ENCODE data around the gene GTPBP2.
"Not testable (repeated sequence)": the region's sequence is repeated elsewhere in the genome, so short reads cannot be mapped to it uniquely, and the experiment has no call there.

Gene GTPBP2

DNA sequence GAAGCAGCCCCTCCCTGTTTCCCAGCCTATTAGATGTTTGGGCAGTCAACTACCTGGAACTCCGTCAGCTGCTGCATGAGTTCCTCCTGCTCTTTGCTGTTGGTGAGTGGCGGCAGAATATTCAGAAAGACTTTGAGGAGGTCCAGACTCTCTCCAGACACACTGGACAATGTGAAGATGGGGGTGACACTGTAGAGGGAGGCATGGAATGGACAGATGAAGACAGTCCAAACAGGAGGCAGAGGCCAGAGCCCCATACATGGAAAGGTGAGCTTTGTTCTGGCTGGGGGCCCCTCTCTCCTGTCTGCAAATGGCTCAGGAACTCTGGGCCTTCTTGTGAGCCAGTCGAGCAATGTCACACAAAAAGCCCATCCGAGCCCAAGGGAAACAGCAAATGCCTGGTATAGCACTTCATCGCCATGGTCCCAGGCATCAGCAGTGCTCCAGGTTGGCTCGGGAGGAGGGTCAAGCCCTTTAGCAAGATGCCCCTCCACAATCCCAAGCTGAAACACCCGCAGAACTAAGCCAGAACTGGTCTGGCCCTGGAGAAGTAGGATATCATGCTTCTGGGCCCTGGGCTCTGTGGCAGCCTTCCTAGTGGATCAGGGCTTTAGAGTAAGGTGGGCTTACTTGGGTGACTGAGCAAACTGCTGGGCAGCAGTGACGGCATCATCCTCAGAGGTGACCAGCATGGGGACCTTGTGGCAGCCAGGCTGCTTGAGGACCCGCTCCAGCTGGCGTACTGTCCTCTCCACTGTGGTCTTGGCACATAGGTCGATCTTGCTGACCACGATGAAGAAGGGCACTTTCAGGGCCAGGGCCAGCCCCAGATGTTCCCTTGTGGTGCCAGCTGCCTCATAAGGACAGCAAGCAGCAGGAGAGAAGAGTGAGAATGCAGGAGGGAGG, 4.9 kb downstream of the GTPBP2 start:
- DNase-seq (ENCODE audit: low read depth in 2 of 2) = no peak

DNA sequence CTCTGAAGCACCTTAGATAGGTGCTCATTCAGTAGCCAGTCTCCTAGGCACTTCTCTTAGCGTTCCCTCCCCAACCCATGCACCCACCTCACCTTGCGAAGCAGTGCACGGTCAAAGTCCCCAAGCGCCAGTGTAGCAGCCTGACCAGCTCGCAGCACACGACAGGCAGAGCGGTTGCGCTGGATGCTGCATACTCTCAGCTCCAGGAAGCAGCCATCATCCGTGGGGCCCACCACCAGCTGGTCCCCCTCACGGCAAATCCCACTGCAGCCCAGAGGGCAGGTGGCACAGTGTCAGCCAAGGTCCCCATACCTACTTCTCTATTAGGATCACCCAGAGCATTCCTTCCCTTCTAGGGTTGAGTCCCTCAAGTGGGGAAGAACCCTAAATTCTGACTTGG, 6.5 kb downstream of the GTPBP2 start:
- DNase-seq (ENCODE audit: low read depth in 2 of 2) = no peak

DNA sequence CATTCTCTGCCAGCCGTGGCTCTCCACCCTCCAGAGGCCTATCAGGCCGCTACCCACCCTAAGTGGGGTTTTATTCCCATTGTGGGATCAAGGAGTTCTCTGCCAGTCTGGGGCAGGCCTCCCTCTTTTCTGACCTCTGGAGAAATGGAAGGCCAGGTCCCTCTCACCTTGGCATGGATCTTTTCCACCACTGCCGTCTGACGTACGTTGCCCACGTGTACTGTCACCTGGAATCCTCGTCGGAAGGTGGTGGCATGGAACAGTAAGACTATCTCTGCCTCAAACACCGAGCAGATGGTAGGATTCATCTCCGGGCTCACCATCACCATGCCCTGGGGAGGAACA, 7.3 kb downstream of the GTPBP2 start:
- DNase-seq (ENCODE audit: low read depth in 2 of 2) = no peak

DNA sequence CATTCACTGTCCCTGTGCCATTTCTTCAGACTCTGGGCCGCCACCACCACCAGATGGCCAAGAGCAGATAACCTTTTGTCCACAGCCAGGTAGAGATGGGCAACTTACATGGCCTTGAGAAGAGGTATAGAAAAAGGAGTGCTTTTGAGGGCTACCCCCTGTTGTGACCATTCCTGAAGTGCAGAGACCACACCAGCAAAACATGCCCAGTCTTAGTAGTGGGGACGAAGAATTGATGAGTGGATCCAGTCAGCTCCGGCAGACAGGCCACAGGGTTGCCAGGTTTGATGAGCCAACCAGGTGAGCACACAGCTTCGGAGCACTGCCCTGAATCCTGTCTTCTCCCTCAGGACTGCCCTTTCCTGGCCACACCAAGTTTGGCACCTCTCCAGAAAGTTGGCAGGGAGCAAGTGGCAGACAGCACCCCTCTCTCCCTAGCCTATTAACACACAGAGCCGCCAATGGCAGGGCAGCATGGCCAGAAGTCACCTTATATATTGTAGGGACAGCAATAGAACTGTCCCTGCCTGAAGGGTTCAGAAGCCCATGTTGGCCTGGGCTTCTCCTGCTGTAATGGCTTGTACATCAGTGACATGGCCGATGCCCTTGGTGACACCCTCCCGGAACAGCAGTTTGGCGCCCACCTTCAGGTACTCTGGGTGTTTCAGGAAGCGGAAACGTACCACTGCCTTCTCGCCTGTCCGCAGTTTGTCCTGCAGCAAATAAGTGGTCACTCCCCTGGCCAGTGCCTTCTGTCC, 7.8 kb downstream of the GTPBP2 start:
- no peak for DNase-seq (ENCODE audit: low read depth in 2 of 2)

DNA sequence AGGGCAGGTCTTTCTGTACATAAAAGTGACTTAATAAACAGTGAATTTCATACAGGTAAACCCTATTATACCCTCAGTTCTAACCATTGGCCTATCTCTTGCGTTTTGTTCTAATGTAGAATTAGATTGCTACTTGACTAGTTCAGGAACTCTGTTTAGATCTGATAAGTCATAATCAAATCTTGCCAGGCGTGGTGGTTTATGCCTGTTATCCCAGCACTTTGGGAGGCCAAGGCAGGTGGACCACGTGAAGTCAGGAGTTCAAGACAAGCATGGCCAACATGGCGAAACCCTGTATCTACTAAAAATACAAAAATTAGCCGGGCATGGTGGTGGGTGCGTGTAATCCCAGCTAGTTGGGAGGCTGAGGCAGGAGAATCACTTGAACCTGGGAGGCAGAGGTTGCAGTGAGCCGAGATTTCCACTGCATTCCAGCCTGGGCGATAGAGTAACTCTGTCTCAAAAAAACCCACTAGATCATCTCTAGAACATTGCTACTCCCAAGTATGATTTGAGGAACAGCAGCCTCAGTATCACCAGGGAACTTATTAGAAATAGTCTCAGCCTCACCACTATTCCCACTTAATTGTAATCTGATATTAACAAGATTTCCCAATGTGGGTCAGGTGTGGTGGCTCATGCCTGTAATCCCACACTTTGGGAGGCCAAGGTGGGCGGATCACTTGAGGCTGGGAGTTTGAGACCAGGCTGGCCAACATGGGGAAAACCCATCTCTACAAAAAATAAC, 12.2 kb downstream of the GTPBP2 start:
- DNase-seq (ENCODE audit: low read depth in 2 of 2) = no peak

DNA sequence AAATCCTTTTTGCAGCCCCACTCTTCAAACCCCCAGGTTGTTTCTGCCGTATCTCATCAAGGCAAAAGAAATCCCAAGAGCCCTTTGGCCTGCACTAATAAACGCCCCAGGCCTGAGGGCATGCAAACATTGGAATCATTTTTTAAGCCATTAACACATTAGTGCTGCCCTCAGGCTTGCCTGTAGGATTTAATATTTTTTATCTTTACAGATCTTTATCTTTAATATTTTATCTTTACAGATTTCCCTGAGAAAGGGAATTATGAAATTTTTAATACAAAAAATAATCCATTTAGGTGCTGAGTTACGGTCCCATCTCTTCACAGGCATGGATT, 14.7 kb downstream of the GTPBP2 start:
- DNase-seq (ENCODE audit: low read depth in 2 of 2) = no peak

DNA sequence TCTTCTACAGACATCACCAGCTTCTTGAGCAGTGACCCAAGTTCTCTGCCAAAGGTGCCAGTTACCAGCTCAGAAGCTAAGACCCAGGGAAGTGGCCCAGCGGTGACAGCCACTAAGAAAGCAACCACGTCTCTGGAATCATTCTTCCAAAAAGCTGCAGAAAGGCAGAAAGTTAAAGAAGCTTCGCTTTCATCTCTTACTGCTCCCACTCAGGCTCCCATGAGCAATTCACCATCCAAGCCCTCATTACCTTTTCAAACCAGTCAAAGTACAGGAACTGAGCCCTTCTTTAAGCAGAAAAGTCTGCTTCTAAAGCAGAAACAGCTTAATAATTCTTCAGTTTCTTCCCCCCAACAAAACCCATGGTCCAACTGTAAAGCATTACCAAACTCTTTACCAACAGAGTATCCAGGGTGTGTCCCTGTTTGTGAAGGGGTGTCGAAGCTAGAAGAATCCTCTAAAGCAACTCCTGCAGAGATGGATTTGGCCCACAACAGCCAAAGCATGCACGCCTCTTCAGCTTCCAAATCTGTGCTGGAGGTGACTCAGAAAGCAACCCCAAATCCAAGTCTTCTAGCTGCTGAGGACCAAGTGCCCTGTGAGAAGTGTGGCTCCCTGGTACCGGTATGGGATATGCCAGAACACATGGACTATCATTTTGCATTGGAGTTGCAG, 15.2 kb downstream of the GTPBP2 start:
- no peak for DNase-seq (ENCODE audit: low read depth in 2 of 2)

DNA sequence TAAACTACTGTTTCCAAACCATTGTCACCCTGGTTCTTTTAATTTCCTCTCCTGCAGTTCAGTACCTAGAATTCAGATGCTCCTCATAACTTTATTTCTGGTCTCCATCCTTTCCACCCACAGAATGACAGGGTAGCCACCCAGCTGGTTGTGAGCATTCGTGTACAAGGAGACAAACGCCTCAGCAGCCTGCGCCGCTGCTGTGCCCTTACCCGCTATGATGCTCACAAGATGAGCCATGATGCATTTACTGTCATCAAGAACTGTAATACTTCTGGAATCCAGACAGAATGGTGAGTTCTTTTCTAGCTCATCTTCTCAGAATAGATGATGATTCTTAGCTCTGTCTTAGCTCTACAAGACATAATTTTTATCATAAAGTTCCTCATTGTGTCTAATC, 18.6 kb downstream of the GTPBP2 start:
- no peak for DNase-seq (ENCODE audit: low read depth in 2 of 2)

DNA sequence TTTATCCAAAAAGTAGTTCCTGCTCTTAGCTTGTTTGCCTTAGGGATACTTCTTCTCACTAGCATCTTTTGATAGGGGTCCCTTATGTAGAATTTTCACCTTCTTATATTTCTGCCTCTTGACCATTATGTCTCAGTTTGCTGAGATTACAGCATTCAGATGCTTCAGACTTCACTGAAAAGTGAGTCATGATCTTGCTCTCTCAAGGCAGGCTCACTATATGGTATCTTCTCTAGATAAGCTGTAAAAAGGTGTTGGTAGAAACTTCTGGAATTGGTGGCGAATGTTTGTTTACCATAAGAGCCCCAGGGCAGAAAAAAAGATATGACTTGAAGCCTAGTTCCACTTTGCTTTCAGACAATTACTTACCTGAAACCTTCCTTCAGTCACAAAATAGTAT, 19.7 kb downstream of the GTPBP2 start:
- no peak for DNase-seq (ENCODE audit: low read depth in 2 of 2)

DNA sequence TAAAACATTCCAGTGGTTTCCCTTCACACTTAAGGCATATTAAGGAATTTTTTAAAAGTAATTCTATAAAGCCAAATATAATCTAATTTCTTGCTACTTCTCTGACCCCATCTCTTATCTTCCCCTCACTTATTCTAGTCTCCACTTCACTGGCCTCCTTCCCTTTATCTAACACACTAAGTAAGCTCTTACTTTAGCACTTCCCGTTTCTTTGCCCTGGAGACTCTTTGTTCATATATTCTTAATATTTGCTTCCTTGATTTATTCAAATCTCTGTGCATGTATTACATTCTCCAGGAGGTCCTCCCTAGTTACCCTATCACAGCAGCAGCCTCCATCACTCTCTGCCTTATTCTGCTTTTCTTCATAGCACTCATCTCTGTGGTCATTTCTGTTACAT, 20.3 kb downstream of the GTPBP2 start:
- no peak for DNase-seq (ENCODE audit: low read depth in 2 of 2)

DNA sequence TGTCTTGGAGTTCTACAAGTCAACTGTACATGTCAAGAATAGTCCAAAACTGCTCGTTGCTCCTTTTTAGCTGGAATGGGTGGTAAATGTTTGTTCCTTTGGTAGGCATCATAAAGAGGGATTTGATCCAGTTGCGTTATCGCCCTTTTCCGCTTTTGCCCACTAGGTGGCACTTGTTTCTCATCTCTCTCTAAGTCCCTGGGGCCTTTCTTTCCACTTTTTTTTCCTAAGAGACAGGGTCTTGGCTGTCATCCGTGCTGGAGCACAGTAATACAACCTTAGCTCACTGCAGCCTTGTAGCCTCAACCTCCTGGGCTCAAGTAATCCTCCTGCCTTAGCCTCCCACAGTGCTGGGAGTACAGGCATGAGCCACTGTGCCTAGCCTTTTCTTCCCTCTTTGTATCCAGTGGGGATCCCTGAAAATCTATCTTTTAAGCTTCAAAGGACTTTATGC, 20.7 kb downstream of the GTPBP2 start:
- DNase-seq (ENCODE audit: low read depth in 2 of 2) = peak; percentile 24 to 30

DNA sequence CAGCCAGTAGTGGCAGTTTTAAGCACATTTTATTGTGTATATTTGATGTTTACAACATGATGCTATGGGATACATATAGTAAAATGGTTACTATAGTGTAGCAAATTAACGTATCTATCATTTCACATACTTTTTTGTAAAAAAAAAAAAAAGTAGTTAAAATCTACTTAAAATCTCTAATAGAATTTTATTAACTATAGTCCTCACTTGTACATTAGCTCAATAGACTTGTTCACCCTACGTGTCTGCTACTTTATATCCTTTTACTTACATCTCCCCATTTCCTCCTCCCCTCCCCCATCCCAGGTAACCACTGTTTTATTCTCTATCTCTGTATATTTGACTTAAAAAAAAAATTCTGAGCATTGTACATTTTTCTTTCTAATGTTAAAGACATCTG, 23.0 kb downstream of the GTPBP2 start:
- no peak for DNase-seq (ENCODE audit: low read depth in 2 of 2)

DNA sequence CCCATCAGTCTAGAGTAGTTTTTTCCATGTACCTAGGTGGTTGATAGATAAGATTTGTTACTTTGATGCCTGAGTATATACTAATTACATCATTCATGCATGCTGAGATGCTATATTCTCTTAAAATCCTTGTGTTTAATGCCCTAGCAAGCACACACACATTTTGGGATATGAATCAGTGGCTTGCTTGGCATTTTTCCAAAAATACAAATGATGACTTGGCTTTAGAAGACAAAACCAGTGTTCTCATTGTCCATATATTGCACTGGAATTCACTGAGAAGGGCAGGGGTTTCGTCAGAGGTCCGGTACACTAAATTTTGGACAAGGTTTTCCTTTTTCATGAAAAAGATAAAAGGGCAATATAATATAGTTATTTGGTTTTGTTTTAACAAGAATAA, 24.9 kb downstream of the GTPBP2 start:
- no peak for DNase-seq (ENCODE audit: low read depth in 2 of 2)

DNA sequence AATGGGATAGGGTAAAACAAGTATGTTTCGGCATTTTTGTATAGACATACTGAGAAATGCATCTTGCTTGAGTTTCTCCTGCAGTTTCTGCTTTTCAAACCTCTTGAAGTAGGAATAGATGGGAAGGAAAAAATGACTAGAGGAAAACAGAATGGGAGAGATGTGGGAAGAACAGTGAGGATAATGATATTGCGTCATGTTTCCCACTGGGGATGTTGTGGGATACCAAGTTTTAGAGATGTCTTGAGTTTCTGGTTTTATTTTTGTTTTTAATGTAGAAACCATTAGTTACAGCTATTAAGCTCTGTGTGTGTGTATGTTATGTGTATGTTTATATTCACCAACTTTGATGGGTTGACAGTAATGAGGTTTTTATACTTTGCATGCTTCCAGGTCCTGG, 28.5 kb downstream of the GTPBP2 start:
- no peak for DNase-seq (ENCODE audit: low read depth in 2 of 2)

DNA sequence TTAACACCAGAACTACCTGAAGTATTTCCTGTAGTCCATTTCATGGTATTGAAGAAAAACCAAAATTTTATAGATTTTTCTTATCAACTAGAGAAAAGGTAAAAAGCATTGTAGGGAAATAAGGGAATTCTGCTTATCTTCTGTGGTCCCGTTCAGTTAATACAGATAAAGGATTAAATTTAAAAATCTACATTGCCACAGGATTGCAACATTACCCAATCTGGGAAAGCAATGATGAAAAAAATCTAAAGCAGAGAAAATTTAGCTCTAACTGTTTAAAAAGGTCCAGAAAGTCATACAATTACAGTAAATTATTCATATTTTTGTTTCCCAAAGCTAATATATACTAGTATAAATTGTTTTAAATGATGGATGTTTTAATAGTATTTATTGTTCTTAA, 35.1 kb downstream of the GTPBP2 start:
- no peak for DNase-seq (ENCODE audit: low read depth in 2 of 2)

DNA sequence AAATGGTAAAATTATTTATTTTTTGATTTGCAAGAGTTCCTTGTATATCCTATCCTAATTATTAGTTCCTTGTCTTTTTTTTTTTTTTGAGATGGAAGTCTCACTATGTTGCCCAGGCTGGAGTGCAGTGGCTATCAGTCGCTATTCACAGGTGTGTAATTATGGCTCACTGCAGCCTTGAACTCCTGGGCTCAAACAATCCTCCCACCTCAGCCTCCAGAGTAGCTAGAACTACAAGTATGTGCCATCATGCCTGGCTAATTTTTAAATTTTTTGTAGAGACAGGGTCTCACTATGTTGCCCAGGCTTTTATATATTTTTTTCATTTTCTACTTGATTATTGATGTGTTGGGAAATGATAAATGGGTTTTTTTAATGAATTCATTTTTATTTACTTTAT, 39.5 kb downstream of the GTPBP2 start:
- DNase-seq (ENCODE audit: low read depth in 2 of 2) = not testable (repeated sequence)

DNA sequence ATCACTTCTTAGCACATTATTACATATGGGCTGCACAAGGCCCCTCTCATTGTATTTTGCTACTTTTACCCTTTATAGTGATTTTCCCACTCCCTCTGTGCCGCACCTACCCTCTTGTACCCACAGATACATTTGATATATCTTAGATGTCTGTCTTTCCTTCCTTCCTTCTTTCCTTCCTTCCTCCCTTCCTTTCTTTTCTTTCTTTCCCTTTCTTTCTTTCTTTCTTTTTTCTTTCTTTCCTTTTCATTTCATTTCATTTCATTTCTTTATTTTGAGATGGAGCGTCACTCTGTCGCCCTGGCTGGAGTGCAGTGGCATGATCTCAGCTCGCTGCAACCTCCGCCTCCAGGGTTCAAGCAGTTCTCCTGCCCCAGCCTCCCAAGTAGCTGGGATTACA, 40.9 kb downstream of the GTPBP2 start:
- DNase-seq (ENCODE audit: low read depth in 2 of 2) = no peak

DNA sequence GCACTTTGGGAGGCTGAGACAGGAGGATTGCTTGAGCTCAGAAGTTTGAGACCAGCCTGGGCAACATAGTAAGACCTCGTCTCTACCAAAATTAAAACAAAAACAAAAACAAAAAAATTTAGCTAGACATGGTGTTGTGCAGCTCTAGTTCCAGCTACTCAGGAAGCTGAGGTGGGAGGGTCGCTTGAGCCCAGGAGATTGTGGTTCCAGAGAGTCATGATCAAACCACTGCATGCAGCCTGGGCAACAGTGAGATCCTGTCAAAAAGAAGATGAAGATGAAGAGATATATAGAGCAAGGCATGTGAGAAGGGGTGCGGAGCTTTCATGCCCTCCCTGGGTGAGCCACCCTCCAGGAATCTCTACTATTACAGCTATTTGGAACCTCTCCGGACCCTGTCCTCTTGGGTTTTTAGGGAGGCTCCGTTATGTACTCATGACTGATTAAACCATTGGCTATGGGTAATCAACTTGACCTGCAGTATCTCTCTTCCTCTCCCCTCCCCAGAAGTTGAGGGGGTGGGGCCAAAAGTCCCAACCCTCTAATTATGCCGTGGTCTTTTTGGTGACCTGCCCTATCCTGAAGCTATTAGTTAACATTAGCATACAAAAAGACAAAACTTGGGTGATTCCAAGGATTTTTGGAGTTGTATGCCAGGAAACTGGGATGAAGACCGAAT, 44.0 kb downstream of the GTPBP2 start:
- DNase-seq (ENCODE audit: low read depth in 2 of 2) = no peak

DNA sequence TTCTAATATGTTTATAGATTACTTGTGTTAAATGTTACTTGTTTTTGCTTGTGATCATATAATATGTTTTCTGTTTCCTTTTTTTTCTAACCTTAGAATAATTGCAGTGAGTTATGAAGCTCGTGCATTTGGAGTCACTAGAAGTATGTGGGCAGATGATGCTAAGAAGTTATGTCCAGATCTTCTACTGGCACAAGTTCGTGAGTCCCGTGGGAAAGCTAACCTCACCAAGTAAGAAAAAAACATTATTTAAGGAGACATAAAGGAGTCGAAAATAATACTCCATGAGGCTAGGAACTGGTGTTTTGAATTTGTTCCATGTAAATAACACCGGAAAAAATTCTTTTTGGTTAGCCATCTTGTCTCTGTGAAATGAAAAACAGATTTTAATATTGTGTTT, 46.2 kb downstream of the GTPBP2 start:
- no peak for DNase-seq (ENCODE audit: low read depth in 2 of 2)

DNA sequence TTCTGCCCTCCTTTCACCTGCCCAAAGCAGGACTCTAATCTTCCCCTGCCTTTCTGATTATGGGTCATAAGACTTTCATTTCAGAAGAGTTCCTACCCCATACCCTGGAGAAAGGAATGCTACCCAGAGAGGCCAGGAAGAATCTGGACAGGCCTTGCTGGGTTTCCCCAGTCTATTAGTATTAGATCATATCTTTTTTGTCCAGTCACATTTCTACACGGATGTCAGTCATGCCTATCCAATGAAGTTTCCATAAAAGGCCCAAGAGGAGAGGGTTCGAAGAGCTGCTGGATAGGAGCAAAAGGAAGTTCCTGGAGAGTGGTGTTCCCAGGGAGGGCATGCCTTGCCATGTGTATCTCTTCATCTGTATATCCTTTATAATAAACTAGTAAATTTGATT, 49.9 kb downstream of the GTPBP2 start:
- no peak for DNase-seq (ENCODE audit: low read depth in 2 of 2)

DNA sequence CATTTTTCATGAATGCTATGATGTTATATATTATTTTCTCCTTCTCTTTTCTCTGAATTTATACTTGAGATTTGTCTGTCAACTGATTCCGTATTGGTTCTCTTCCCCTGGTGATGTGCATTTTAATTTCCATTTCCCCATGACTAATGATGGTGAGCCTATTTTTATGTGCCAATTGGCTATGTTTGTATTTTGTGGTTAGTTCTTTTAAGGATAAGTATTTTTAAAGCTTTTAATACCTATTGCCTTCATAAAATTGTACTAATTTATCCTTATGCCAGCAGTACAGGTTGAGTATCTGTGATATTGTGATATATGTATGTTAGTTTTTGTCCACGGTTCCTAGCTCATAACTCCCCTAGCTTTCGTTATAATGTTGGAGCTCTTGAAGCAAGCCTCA, 50.3 kb downstream of the GTPBP2 start:
- DNase-seq (ENCODE audit: low read depth in 2 of 2) = no peak

All from stimulated activated CD8-positive, alpha-beta memory T cell treated with anti-CD3 and anti-CD28 coated beads, Interleukin-7, amount 100 ng/mL, for 4 hours (primary cell).